ENCODE measurements around the gene PDE11A. TPM values are rescaled to one million over a fixed set of nuclear protein-coding genes. Genes with fewer than 3 reads are reported as not detected.

PDE11A gene
- total RNA-seq, 2 donors from 2014 or later: 1.5 to 1.9 TPM

- no peak for TF ChIP-seq CTCF (conservative IDR thresholded peaks at IDR 0.05)
- peaks cover 17% of the 10 kb centered on the region for H3K9me3 Mint-ChIP-seq
Observed at GRCh38 chr2:177810906-177811305, 261.7 kb downstream of the PDE11A start.

GRCh38 chr2:177808984-177809809, 263.4 kb downstream of the PDE11A start:
- no peak for TF ChIP-seq CTCF (conservative IDR thresholded peaks at IDR 0.05)
- peaks cover 11% of the 10 kb centered on the region for H3K27me3 Mint-ChIP-seq (ENCODE audit: insufficient read depth)
- peaks cover 2% of the 10 kb centered on the region for H3K4me1 Mint-ChIP-seq
- 100% methylated on average over 1 of the region's 1 CpG; no CpG with 5 or more reads in 1 of the 2 experiments for WGBS, 2 experiments (ENCODE audit: insufficient coverage in 1 of 2, insufficient read length in 1 of 2)
- H3K9ac ChIP-seq (ENCODE audit: extremely low read depth, low read length, poor library complexity, severe bottlenecking): no peak overlapping the region
- H3K9me3 Mint-ChIP-seq: peaks cover 17% of the 10 kb centered on the region
- no peak overlapping the region for H3K4me3 ChIP-seq (ENCODE audit: low read length)
- H3K27me3 ChIP-seq (ENCODE audit: control insufficient read depth, insufficient read depth, low read length, poor library complexity, severe bottlenecking): no peaks in the 10 kb centered on the region
- peaks cover 27% of the 10 kb centered on the region for H3K9me3 ChIP-seq (ENCODE audit: control insufficient read depth, low read length)
- no peaks in the 10 kb centered on the region for H3K36me3 ChIP-seq (ENCODE audit: control insufficient read depth, insufficient read depth, low read length)
- H3K27ac Mint-ChIP-seq: no peak overlapping the region
- H3K4me3 Mint-ChIP-seq: no peak overlapping the region
- no peak for DNase-seq
- no peak overlapping the region for H3K27ac ChIP-seq (ENCODE audit: low read depth, low read length)
- no peaks in the 10 kb centered on the region for H3K4me1 ChIP-seq (ENCODE audit: control insufficient read depth, insufficient read depth, low read length)
- H3K36me3 Mint-ChIP-seq (ENCODE audit: low read depth): no peaks in the 10 kb centered on the region

More at GRCh38 chr2:177810906-177811305, 261.7 kb downstream of the PDE11A start:
- no peak for DNase-seq
- Histone ChIP-seq H3K9me3 (ENCODE audit: control insufficient read depth, low read length) (peaks cover 24% of the 10 kb centered on the region), H3K27me3 (ENCODE audit: control insufficient read depth, insufficient read depth, low read length, poor library complexity, severe bottlenecking) (no peaks in the 10 kb centered on the region), H3K4me1 (ENCODE audit: control insufficient read depth, insufficient read depth, low read length) (no peaks in the 10 kb centered on the region), H3K9ac (ENCODE audit: extremely low read depth, low read length, poor library complexity, severe bottlenecking) (no peak overlapping the region), H3K27ac (ENCODE audit: low read depth, low read length) (no peak overlapping the region), H3K4me3 (ENCODE audit: low read length) (no peak overlapping the region), H3K36me3 (ENCODE audit: control insufficient read depth, insufficient read depth, low read length) (no peaks in the 10 kb centered on the region)
- Mint-ChIP-seq H3K27ac (no peak overlapping the region), H3K36me3 (ENCODE audit: low read depth) (no peaks in the 10 kb centered on the region), H3K4me1 (peaks cover 2% of the 10 kb centered on the region), H3K27me3 (ENCODE audit: insufficient read depth) (peaks cover 16% of the 10 kb centered on the region), H3K4me3 (no peak overlapping the region)

- H3K9me3 Mint-ChIP-seq: peaks cover 3% of the 10 kb centered on the region
- H3K9me3 ChIP-seq (ENCODE audit: control insufficient read depth, low read length): peaks cover 14% of the 10 kb centered on the region
Observed at GRCh38 chr2:177806025-177806424, 266.6 kb downstream of the PDE11A start.

More at GRCh38 chr2:177806025-177806424, 266.6 kb downstream of the PDE11A start:
- Histone ChIP-seq H3K36me3 (ENCODE audit: control insufficient read depth, insufficient read depth, low read length) (no peaks in the 10 kb centered on the region), H3K27me3 (ENCODE audit: control insufficient read depth, insufficient read depth, low read length, poor library complexity, severe bottlenecking) (peaks cover 7% of the 10 kb centered on the region), H3K4me3 (ENCODE audit: low read length) (no peak overlapping the region), H3K27ac (ENCODE audit: low read depth, low read length) (no peak overlapping the region), H3K9ac (ENCODE audit: extremely low read depth, low read length, poor library complexity, severe bottlenecking) (no peak overlapping the region), H3K4me1 (ENCODE audit: control insufficient read depth, insufficient read depth, low read length) (no peaks in the 10 kb centered on the region)
- no peak for DNase-seq
- no peak for TF ChIP-seq CTCF (conservative IDR thresholded peaks at IDR 0.05)
- peaks cover 24% of the 10 kb centered on the region for H3K27me3 Mint-ChIP-seq (ENCODE audit: insufficient read depth)
- H3K27ac Mint-ChIP-seq: no peak overlapping the region
- no peak overlapping the region for H3K4me3 Mint-ChIP-seq
- no peaks in the 10 kb centered on the region for H3K36me3 Mint-ChIP-seq (ENCODE audit: low read depth)
- H3K4me1 Mint-ChIP-seq: peaks cover 2% of the 10 kb centered on the region
